Neuronal stem cell (in vitro differentiated cells): ENCODE data around the gene LAMA2.

Experiments
- DNase-seq: peaks from one replicate; pipeline ENCODE4 v3.0.0-alpha.2; 2013; ENCODE audit warnings: low spot score
- H2AFZ ChIP-seq: one replicate; pipeline ENCODE4 v1.6.1; 2013; ENCODE audit warnings: mild to moderate bottlenecking, low read length, inconsistent platforms
- H2AK5ac ChIP-seq: 2 replicates; pipeline ENCODE4 v1.6.1; 2013; ENCODE audit warnings: low read depth, mild to moderate bottlenecking, inconsistent platforms, low read length, moderate library complexity, mixed read lengths
- H2BK120ac ChIP-seq: 2 replicates; pipeline ENCODE4 v1.6.1; 2013; ENCODE audit warnings: low read depth, mild to moderate bottlenecking, inconsistent platforms, low read length, moderate library complexity, mixed read lengths
- H2BK12ac ChIP-seq: one replicate; pipeline ENCODE4 v1.6.1; 2013; ENCODE audit warnings: low read length, inconsistent platforms
- H2BK15ac ChIP-seq: 2 replicates; pipeline ENCODE4 v1.6.1; 2013; ENCODE audit warnings: mild to moderate bottlenecking, low read length, inconsistent platforms, mixed read lengths
- H2BK5ac ChIP-seq: one replicate; pipeline ENCODE4 v1.6.1; 2013; ENCODE audit warnings: inconsistent platforms, mild to moderate bottlenecking, low read length, moderate library complexity
- H3K14ac ChIP-seq: one replicate; pipeline ENCODE4 v1.6.1; 2013; ENCODE audit warnings: low read length, inconsistent platforms
- H3K18ac ChIP-seq: 2 replicates; pipeline ENCODE4 v1.6.1; 2013; ENCODE audit warnings: low read length, inconsistent platforms
- H3K23ac ChIP-seq: 2 replicates; pipeline ENCODE4 v1.6.1; 2013; ENCODE audit warnings: low read depth, mild to moderate bottlenecking, mixed read lengths, low read length, inconsistent platforms; ENCODE audit not compliant: poor library complexity
- H3K27ac ChIP-seq: replicated peaks from 3 replicates; pipeline ENCODE4 v1.5.1; 2013; ENCODE audit warnings: low read length, inconsistent platforms
- H3K27me3 ChIP-seq, 3 experiments: 2 replicates each; pipeline ENCODE4 v1.6.1; 2013; ENCODE audit warnings: low read length in 3 of 3, mild to moderate bottlenecking in 2 of 3, inconsistent platforms in 1 of 3, low read depth in 1 of 3, mixed read lengths in 1 of 3, moderate library complexity in 1 of 3; ENCODE audit not compliant: control insufficient read depth in 3 of 3, insufficient read depth in 3 of 3
- H3K36me3 ChIP-seq, 2 donors: replicated peaks in 1 of 2; 2 replicates each; pipeline ENCODE4 v1.6.1; 2013; ENCODE audit warnings: low read length in 2 of 2; ENCODE audit not compliant: control insufficient read depth in 2 of 2, insufficient read depth in 2 of 2
- H3K4ac ChIP-seq: 2 replicates; pipeline ENCODE4 v1.6.1; 2013; ENCODE audit warnings: inconsistent platforms, mild to moderate bottlenecking, low read length, moderate library complexity
- H3K4me1 ChIP-seq, 2 donors: 1 replicate in 1 of 2; 2 replicates in 1 of 2; pipeline ENCODE4 v1.6.1; 2013; ENCODE audit warnings: low read length in 2 of 2, low read depth in 1 of 2; ENCODE audit not compliant: control insufficient read depth in 2 of 2, insufficient read depth in 1 of 2
- H3K4me2 ChIP-seq: one replicate; pipeline ENCODE4 v1.6.1; 2013; ENCODE audit warnings: mild to moderate bottlenecking, low read length, inconsistent platforms; ENCODE audit not compliant: insufficient read depth, poor library complexity, severe bottlenecking
- H3K4me3 ChIP-seq, 2 donors: 2 replicates each; pipeline ENCODE4 v1.5.1; 2013; ENCODE audit warnings: low read length in 2 of 2, mild to moderate bottlenecking in 2 of 2, inconsistent platforms in 1 of 2, moderate library complexity in 1 of 2
- H3K79me1 ChIP-seq: one replicate; pipeline ENCODE4 v1.6.1; 2013; ENCODE audit warnings: low read depth, mild to moderate bottlenecking, inconsistent platforms, low read length, moderate library complexity
- H3K9ac ChIP-seq: one replicate; pipeline ENCODE4 v1.6.1; 2013; ENCODE audit warnings: mild to moderate bottlenecking, low read depth, low read length, inconsistent platforms; ENCODE audit not compliant: poor library complexity
- H3K9me3 ChIP-seq, 2 donors: replicated peaks in 1 of 2; 2 replicates each; pipeline versions ENCODE3 to v1.6.1; 2013; ENCODE audit warnings: low read length in 2 of 2, mild to moderate bottlenecking in 2 of 2, inconsistent platforms in 1 of 2, low read depth in 1 of 2, mixed read lengths in 1 of 2, moderate library complexity in 1 of 2; ENCODE audit not compliant: control insufficient read depth in 2 of 2, insufficient read depth in 1 of 2
- H4K8ac ChIP-seq: one replicate; pipeline ENCODE4 v1.6.1; 2013; ENCODE audit warnings: low read depth, mild to moderate bottlenecking, inconsistent platforms, low read length, moderate library complexity
- H4K91ac ChIP-seq: one replicate; pipeline ENCODE4 v1.6.1; 2013; ENCODE audit warnings: low read length, low read depth, mild to moderate bottlenecking, inconsistent platforms; ENCODE audit not compliant: poor library complexity
- WGBS, 2 donors: extraction: QIAGEN DNeasy Blood & Tissue Kit; methylation state at CpG; one replicate each; pipeline ENCODE4 v1.1.7; 2013; ENCODE audit warnings: missing lambda C conversion rate in 2 of 2, mixed read lengths in 1 of 2; ENCODE audit not compliant: insufficient read length in 2 of 2, insufficient replicate concordance in 1 of 2; ENCODE audit errors: extremely low coverage in 2 of 2; 5-methylcytosine and 5-hydroxymethylcytosine counted together

Gene LAMA2

GRCh38 chr6:128903715-128904114 lies 20.8 kb downstream of the LAMA2 start:
- WGBS, 2 donors: no CpG with 5 or more reads among the region's 5 CpGs
- Histone ChIP-seq H3K4me1 (no peaks in the 10 kb centered on the region), H2AK5ac (no peak overlapping the region), H2BK12ac (no peak overlapping the region), H3K4me2 (no peak overlapping the region), H4K91ac (no peak overlapping the region), H4K8ac (no peak overlapping the region), H2AFZ (no peak overlapping the region), H2BK15ac (no peak overlapping the region), H3K23ac (no peak overlapping the region), H2BK120ac (no peak overlapping the region), H3K4ac (no peak overlapping the region), H3K27me3 (no peaks in the 10 kb centered on the region), H3K36me3 (no peaks in the 10 kb centered on the region), H3K4me3 (no peak overlapping the region), H3K9me3 (no peaks in the 10 kb centered on the region), H3K18ac (no peak overlapping the region), H3K79me1 (no peaks in the 10 kb centered on the region), H3K14ac (no peak overlapping the region), H2BK5ac (no peak overlapping the region), H3K9ac (no peak overlapping the region), H3K27ac (no peak overlapping the region)
- DNase-seq: no peak

- Histone ChIP-seq H3K4me2 (no peak overlapping the region), H3K27ac (no peak overlapping the region), H2AFZ (no peak overlapping the region), H4K8ac (no peak overlapping the region), H3K27me3 (no peaks in the 10 kb centered on the region), H3K23ac (no peak overlapping the region), H4K91ac (no peak overlapping the region), H2BK12ac (no peak overlapping the region), H2BK15ac (no peak overlapping the region), H3K79me1 (no peaks in the 10 kb centered on the region), H2BK5ac (no peak overlapping the region), H3K4me1 (no peaks in the 10 kb centered on the region), H3K9ac (no peak overlapping the region), H2AK5ac (no peak overlapping the region), H3K36me3 (no peaks in the 10 kb centered on the region), H3K4me3 (no peak overlapping the region), H3K18ac (no peak overlapping the region), H3K9me3 (no peaks in the 10 kb centered on the region), H3K4ac (no peak overlapping the region), H2BK120ac (no peak overlapping the region), H3K14ac (no peak overlapping the region)
- no CpG with 5 or more reads among the region's 2 CpGs for WGBS, 2 donors
- no peak for DNase-seq
Measured at GRCh38 chr6:128914051-128914450, 31.1 kb downstream of the LAMA2 start.

- no peak overlapping the region for H3K4me2 ChIP-seq
- no peak overlapping the region for H2BK15ac ChIP-seq
- no peaks in the 10 kb centered on the region for H3K4me1 ChIP-seq
- no peak overlapping the region for H3K4ac ChIP-seq
- H2BK12ac ChIP-seq: no peak overlapping the region
- H4K91ac ChIP-seq: no peak overlapping the region
- H2BK5ac ChIP-seq: no peak overlapping the region
- no peaks in the 10 kb centered on the region for H3K9me3 ChIP-seq
- no CpG with 5 or more reads among the region's 2 CpGs for WGBS, 2 donors
- no peak overlapping the region for H4K8ac ChIP-seq
- H3K4me3 ChIP-seq: no peak overlapping the region
- H2BK120ac ChIP-seq: no peak overlapping the region
- no peak overlapping the region for H2AFZ ChIP-seq
- H3K9ac ChIP-seq: no peak overlapping the region
- no peak overlapping the region for H2AK5ac ChIP-seq
- no peak overlapping the region for H3K23ac ChIP-seq
- no peaks in the 10 kb centered on the region for H3K79me1 ChIP-seq
- DNase-seq: no peak
- H3K27me3 ChIP-seq: no peaks in the 10 kb centered on the region
- H3K14ac ChIP-seq: no peak overlapping the region
- no peaks in the 10 kb centered on the region for H3K36me3 ChIP-seq
- H3K18ac ChIP-seq: no peak overlapping the region
- H3K27ac ChIP-seq: no peak overlapping the region
Measured at GRCh38 chr6:128918886-128919285, 35.9 kb downstream of the LAMA2 start.

GRCh38 chr6:128919412-128920180 lies 36.7 kb downstream of the LAMA2 start:
- no peak overlapping the region for H3K27ac ChIP-seq
- no peak overlapping the region for H3K9ac ChIP-seq
- H3K36me3 ChIP-seq: no peaks in the 10 kb centered on the region
- no peak overlapping the region for H2BK5ac ChIP-seq
- H3K79me1 ChIP-seq: no peaks in the 10 kb centered on the region
- H2BK120ac ChIP-seq: no peak overlapping the region
- no peak overlapping the region for H3K23ac ChIP-seq
- no peak overlapping the region for H4K8ac ChIP-seq
- H2AFZ ChIP-seq: no peak overlapping the region
- H3K4ac ChIP-seq: no peak overlapping the region
- no CpG with 5 or more reads among the region's 2 CpGs for WGBS, 2 donors
- no peaks in the 10 kb centered on the region for H3K9me3 ChIP-seq
- no peak overlapping the region for H3K4me3 ChIP-seq
- H3K27me3 ChIP-seq: no peaks in the 10 kb centered on the region
- H3K18ac ChIP-seq: no peak overlapping the region
- no peak overlapping the region for H3K14ac ChIP-seq
- no peak overlapping the region for H4K91ac ChIP-seq
- H3K4me1 ChIP-seq: no peaks in the 10 kb centered on the region
- H2AK5ac ChIP-seq: no peak overlapping the region
- no peak overlapping the region for H2BK12ac ChIP-seq
- no peak for DNase-seq
- H3K4me2 ChIP-seq: no peak overlapping the region
- H2BK15ac ChIP-seq: no peak overlapping the region
